PFSK-1 (cell line): ENCODE results near the gene GALNS.

Source experiments
- FOXP2 ChIP-seq: optimal IDR thresholded peaks from 2 replicates; pipeline ENCODE3; 2011; ENCODE audit warnings: borderline replicate concordance, control low read depth, inconsistent platforms; ENCODE audit not compliant: insufficient read depth; ENCODE audit errors: extremely low read length, extremely low read depth
- POLR2AphosphoS5 ChIP-seq: IDR thresholded peaks from 2 replicates; pipeline ENCODE4 v1.6.1; 2012; ENCODE audit warnings: low read depth, mild to moderate bottlenecking, control low read depth, low read length, moderate library complexity
- SIN3A ChIP-seq: IDR thresholded peaks from 2 replicates; pipeline ENCODE4 v1.6.1; 2012; ENCODE audit warnings: mild to moderate bottlenecking, low read length, moderate library complexity, borderline replicate concordance; ENCODE audit not compliant: insufficient read depth
- TAF1 ChIP-seq: IDR thresholded peaks from 2 replicates; pipeline ENCODE4 v1.6.1; 2012; ENCODE audit warnings: low read length, control low read depth, borderline replicate concordance; ENCODE audit not compliant: insufficient read depth
- TF ChIP-seq, protein P1 (sequence below), 2 experiments: IDR thresholded peaks; 2 replicates each; pipeline versions ENCODE4 v1.6.1 to v1.8.0; 2011 to 2012; ENCODE audit warnings: low read depth in 2 of 2, low read length in 2 of 2, control low read depth in 1 of 2, inconsistent platforms in 1 of 2, mild to moderate bottlenecking in 1 of 2, moderate library complexity in 1 of 2; ENCODE audit not compliant: insufficient read depth in 1 of 2

Gene GALNS

GRCh38 chr16:88805887-88806393, 50.8 kb downstream of the GALNS start:
- TF ChIP-seq FOXP2 (no peak), POLR2AphosphoS5 (no peak), SIN3A (no peak), TAF1 (no peak)
- TF ChIP-seq, protein P1, sequence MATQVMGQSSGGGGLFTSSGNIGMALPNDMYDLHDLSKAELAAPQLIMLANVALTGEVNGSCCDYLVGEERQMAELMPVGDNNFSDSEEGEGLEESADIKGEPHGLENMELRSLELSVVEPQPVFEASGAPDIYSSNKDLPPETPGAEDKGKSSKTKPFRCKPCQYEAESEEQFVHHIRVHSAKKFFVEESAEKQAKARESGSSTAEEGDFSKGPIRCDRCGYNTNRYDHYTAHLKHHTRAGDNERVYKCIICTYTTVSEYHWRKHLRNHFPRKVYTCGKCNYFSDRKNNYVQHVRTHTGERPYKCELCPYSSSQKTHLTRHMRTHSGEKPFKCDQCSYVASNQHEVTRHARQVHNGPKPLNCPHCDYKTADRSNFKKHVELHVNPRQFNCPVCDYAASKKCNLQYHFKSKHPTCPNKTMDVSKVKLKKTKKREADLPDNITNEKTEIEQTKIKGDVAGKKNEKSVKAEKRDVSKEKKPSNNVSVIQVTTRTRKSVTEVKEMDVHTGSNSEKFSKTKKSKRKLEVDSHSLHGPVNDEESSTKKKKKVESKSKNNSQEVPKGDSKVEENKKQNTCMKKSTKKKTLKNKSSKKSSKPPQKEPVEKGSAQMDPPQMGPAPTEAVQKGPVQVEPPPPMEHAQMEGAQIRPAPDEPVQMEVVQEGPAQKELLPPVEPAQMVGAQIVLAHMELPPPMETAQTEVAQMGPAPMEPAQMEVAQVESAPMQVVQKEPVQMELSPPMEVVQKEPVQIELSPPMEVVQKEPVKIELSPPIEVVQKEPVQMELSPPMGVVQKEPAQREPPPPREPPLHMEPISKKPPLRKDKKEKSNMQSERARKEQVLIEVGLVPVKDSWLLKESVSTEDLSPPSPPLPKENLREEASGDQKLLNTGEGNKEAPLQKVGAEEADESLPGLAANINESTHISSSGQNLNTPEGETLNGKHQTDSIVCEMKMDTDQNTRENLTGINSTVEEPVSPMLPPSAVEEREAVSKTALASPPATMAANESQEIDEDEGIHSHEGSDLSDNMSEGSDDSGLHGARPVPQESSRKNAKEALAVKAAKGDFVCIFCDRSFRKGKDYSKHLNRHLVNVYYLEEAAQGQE (IDR thresholded peaks at IDR 0.05; ENCODE audit: insufficient read depth in 1 of 2, low read depth in 2 of 2, low read length in 2 of 2) = no peak

GRCh38 chr16:88805340-88805715, 51.4 kb downstream of the GALNS start:
- no peak for TF ChIP-seq SIN3A
- TF ChIP-seq, protein P1 (IDR thresholded peaks at IDR 0.05; ENCODE audit: insufficient read depth in 1 of 2, low read depth in 2 of 2, low read length in 2 of 2) = no peak
- TF ChIP-seq TAF1 = no peak
- no peak for TF ChIP-seq POLR2AphosphoS5
- no peak for TF ChIP-seq FOXP2

- TF ChIP-seq, protein P1 (IDR thresholded peaks at IDR 0.05; ENCODE audit: insufficient read depth in 1 of 2, low read depth in 2 of 2, low read length in 2 of 2) = no peak
- no peak for TF ChIP-seq SIN3A
- TF ChIP-seq POLR2AphosphoS5 = no peak
- TF ChIP-seq FOXP2 = no peak
- no peak for TF ChIP-seq TAF1
Observed at GRCh38 chr16:88804552-88805339, 52.0 kb downstream of the GALNS start.

DNA sequence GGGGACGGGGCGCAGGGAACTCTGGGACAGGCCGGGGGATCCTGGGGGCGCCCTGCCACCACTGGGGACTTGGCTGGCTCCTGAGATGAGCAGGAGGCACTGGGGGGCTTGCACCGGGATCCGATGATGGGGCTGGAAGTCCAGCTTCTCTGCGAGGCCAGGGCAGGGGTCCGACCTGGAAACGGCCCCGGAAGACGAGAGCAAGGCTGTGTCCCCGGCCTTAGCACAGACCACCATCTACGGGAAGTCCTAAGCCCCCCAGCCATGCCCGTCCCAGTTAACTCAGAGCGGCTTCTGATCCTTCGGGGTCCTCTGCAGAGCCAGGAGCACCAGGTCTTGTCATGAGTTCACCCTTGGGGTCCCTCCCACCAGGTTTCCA, 52.6 kb downstream of the GALNS start:
- TF ChIP-seq, protein P1 (IDR thresholded peaks at IDR 0.05; ENCODE audit: insufficient read depth in 1 of 2, low read depth in 2 of 2, low read length in 2 of 2) = no peak
- TF ChIP-seq FOXP2 = no peak
- no peak for TF ChIP-seq POLR2AphosphoS5
- TF ChIP-seq TAF1 = no peak
- no peak for TF ChIP-seq SIN3A
